ENCODE results near the gene SLIT3.

The SLIT3 gene

GRCh38 chr5:168992016-168992415, 308.9 kb downstream of the SLIT3 start:
- DNase-seq (ENCODE audit: low read depth): no peak

- no peak for DNase-seq (ENCODE audit: low read depth)
Observed at GRCh38 chr5:168991311-168991710, 309.6 kb downstream of the SLIT3 start.

GRCh38 chr5:168990679-168991078, 310.3 kb downstream of the SLIT3 start:
- DNase-seq (ENCODE audit: low read depth): no peak

- no peak for DNase-seq (ENCODE audit: low read depth)
Observed at GRCh38 chr5:168989731-168990505, 311.0 kb downstream of the SLIT3 start.

GRCh38 chr5:168988699-168989098, 312.2 kb downstream of the SLIT3 start:
- no peak for DNase-seq (ENCODE audit: low read depth)

- DNase-seq (ENCODE audit: low read depth): peak; percentile 2
Observed at GRCh38 chr5:168987543-168988300, 313.2 kb downstream of the SLIT3 start.

- no peak for DNase-seq (ENCODE audit: low read depth)
Observed at GRCh38 chr5:168985454-168985853, 315.5 kb downstream of the SLIT3 start.

GRCh38 chr5:168984135-168984675, 316.7 kb downstream of the SLIT3 start:
- DNase-seq (ENCODE audit: low read depth): no peak

- no peak for DNase-seq (ENCODE audit: low read depth)
Observed at GRCh38 chr5:168979135-168979534, 321.8 kb downstream of the SLIT3 start.

GRCh38 chr5:168978500-168978899, 322.4 kb downstream of the SLIT3 start:
- no peak for DNase-seq (ENCODE audit: low read depth)

GRCh38 chr5:168978015-168978414, 322.9 kb downstream of the SLIT3 start:
- no peak for DNase-seq (ENCODE audit: low read depth)

- no peak for DNase-seq (ENCODE audit: low read depth)
Observed at GRCh38 chr5:168976311-168976970, 324.5 kb downstream of the SLIT3 start.

- DNase-seq (ENCODE audit: low read depth): no peak
Observed at GRCh38 chr5:168975331-168975730, 325.6 kb downstream of the SLIT3 start.

GRCh38 chr5:168974082-168974481, 326.9 kb downstream of the SLIT3 start:
- DNase-seq (ENCODE audit: low read depth): no peak

GRCh38 chr5:168972731-168973130, 328.2 kb downstream of the SLIT3 start:
- DNase-seq (ENCODE audit: low read depth): no peak

GRCh38 chr5:168971100-168971499, 329.8 kb downstream of the SLIT3 start:
- DNase-seq (ENCODE audit: low read depth): no peak

- no peak for DNase-seq (ENCODE audit: low read depth)
Observed at GRCh38 chr5:168969326-168969886, 331.5 kb downstream of the SLIT3 start.

- DNase-seq (ENCODE audit: low read depth): no peak
Observed at GRCh38 chr5:168967882-168968620, 332.9 kb downstream of the SLIT3 start.

GRCh38 chr5:168965638-168966037, 335.3 kb downstream of the SLIT3 start:
- no peak for DNase-seq (ENCODE audit: low read depth)

GRCh38 chr5:168964182-168964581, 336.8 kb downstream of the SLIT3 start:
- no peak for DNase-seq (ENCODE audit: low read depth)

- no peak for DNase-seq (ENCODE audit: low read depth)
Observed at GRCh38 chr5:168962306-168962705, 338.6 kb downstream of the SLIT3 start.

GRCh38 chr5:168961681-168962080, 339.3 kb downstream of the SLIT3 start:
- no peak for DNase-seq (ENCODE audit: low read depth)
